H1 (cell line): ENCODE data around the gene FBXO41. TPM values are rescaled to one million over a fixed set of nuclear protein-coding genes. Genes with fewer than 3 reads are reported as not detected.

ENCODE experiments used
- EP300 ChIP-seq, 2 experiments: IDR thresholded peaks; 1 replicate in 1 of 2; 2 replicates in 1 of 2; pipeline ENCODE4 v1.6.1; 2011 to 2012; ENCODE audit warnings: low read depth in 2 of 2, low read length in 2 of 2, mild to moderate bottlenecking in 2 of 2, borderline replicate concordance in 1 of 2, inconsistent platforms in 1 of 2, moderate library complexity in 1 of 2
- GABPA ChIP-seq: IDR thresholded peaks from 2 replicates; pipeline ENCODE4 v1.6.1; 2011; ENCODE audit warnings: mild to moderate bottlenecking, low read length, moderate library complexity, borderline replicate concordance; ENCODE audit not compliant: insufficient read depth
- RBBP5 ChIP-seq: IDR thresholded peaks from 2 replicates; pipeline ENCODE4 v1.7.1; 2012; ENCODE audit warnings: low read depth, mild to moderate bottlenecking, inconsistent platforms, low read length, moderate library complexity, borderline replicate concordance
- RFX5 ChIP-seq: IDR thresholded peaks from 2 replicates; pipeline ENCODE4 v1.6.1; 2011; ENCODE audit warnings: low read depth, low read length, improper control_type of control experiment, borderline replicate concordance
- SIX5 ChIP-seq: IDR thresholded peaks from 2 replicates; pipeline ENCODE4 v1.6.1; 2011; ENCODE audit warnings: mild to moderate bottlenecking, low read depth, low read length
- SRF ChIP-seq: IDR thresholded peaks from 2 replicates; pipeline ENCODE4 v1.6.1; 2011; ENCODE audit warnings: mild to moderate bottlenecking, low read depth, low read length, moderate library complexity
- TAF1 ChIP-seq: IDR thresholded peaks from 2 replicates; pipeline ENCODE4 v1.6.1; 2011; ENCODE audit warnings: mild to moderate bottlenecking, low read depth, low read length
- TCF12 ChIP-seq: IDR thresholded peaks from 2 replicates; pipeline ENCODE4 v1.6.1; 2011; ENCODE audit warnings: low read depth, mild to moderate bottlenecking, low read length
- YY1 ChIP-seq: IDR thresholded peaks from 2 replicates; pipeline ENCODE4 v1.6.1; 2011; ENCODE audit warnings: low read depth, mild to moderate bottlenecking, low read length
- polyA plus RNA-seq, 7 experiments: library from polyadenylated mRNA; depleted of rRNA in 3 of 7; stranded (reverse) in 5 of 7; unstranded in 2 of 7; fragments of >200 nt in 5 of 7; fragments of 200-250 nt in 2 of 7; gene quantifications; 1 replicate in 5 of 7; 2 replicates in 1 of 7; 4 replicates in 1 of 7; pipeline versions ENCODE4 v1.2.1 to v1.2.3, GENCODE V29; 2011 to 2013; ENCODE audit warnings: missing spikeins in 2 of 7, mixed read lengths in 2 of 7
- total RNA-seq: library from RNA; stranded (reverse); fragmentation: NEBNext Ultra II Directional; extraction: Animal tissue kit (Norgen Biotek cat#: 25700); gene quantifications from 2 replicates; pipeline ENCODE4 v1.2.1, GENCODE V29; 2021
- TF ChIP-seq, protein P1 (sequence below): IDR thresholded peaks from 2 replicates; pipeline ENCODE4 v1.6.1; 2012; ENCODE audit warnings: low read length, inconsistent platforms

Gene FBXO41
- total and polyA plus RNA-seq, 2 of the 8 experiments (the other 6 are each of a cell fraction or from before 2014, with no cell fraction given): 11.2 to 14.3 TPM

DNA sequence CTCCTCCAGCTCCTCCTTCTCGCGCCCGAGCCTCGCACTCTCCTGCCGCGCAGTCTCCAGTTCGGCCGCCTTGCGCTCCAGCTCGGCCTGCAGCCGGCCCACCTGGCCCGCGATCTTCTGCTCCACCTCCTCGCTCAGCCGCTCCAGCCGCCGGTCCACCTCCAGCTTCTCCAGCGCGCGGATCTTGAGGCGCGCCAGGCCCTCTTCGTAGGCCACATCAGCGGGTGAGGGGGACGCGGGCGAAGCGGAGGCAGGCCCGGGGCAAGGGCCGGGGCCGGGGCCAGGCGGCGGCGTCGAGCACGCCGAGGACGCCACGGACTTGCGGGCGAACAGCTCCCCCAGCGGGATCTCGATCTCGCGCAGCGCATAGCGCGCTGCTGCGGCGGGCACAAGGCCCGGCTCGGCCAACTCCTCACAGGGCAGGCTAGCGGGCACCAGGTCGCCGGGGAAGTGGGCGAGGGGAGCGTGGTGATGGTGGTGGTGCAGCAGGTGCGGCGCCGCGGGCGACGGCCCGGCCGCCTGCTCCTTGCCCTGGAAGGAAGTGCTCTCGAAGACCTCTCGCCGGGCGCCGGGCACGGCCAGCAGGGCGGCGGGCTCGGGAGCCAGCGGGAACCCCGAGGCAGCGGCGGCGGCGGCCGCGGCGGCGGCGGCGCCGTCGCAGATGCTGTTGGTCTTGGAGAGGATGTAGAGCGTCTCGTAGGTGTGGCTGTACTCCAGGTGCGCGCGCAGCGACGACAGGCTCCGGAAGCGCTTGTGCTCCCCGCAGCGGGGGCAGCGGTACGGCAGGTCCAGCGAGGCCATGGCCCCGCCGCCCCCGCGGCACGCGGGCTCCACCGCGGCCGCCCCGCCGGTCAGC is 15.2 kb downstream of the FBXO41 start (continued):
- TF ChIP-seq, protein P1, sequence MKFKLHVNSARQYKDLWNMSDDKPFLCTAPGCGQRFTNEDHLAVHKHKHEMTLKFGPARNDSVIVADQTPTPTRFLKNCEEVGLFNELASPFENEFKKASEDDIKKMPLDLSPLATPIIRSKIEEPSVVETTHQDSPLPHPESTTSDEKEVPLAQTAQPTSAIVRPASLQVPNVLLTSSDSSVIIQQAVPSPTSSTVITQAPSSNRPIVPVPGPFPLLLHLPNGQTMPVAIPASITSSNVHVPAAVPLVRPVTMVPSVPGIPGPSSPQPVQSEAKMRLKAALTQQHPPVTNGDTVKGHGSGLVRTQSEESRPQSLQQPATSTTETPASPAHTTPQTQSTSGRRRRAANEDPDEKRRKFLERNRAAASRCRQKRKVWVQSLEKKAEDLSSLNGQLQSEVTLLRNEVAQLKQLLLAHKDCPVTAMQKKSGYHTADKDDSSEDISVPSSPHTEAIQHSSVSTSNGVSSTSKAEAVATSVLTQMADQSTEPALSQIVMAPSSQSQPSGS: no peak
- TF ChIP-seq RFX5 (no peak), TAF1 (no peak), SIX5 (no peak), YY1 (no peak), RBBP5 (no peak), SRF (no peak), GABPA (no peak), EP300 (IDR thresholded peaks at IDR 0.05; ENCODE audit: borderline replicate concordance in 1 of 2, low read depth in 2 of 2, low read length in 2 of 2) (peak in 1 of 2 experiments; percentile 84; a peak in 1 of 3 replicates), TCF12 (no peak)
